ENCODE data around the gene PRELID1.
"Not testable (repeated sequence)": the region's sequence is repeated elsewhere in the genome, so short reads cannot be mapped to it uniquely, and the experiment has no call there.

The PRELID1 gene

GRCh38 chr5:177303121-177303924 is at the start of gene PRELID1, which contains the start of gene RAB24:
TSS of gene PRELID1 (plus strand) at chr5:177303799. CDS start at chr5:177303986, 187 bp downstream.
TSS of gene RAB24 (minus strand) at chr5:177303719. CDS start at chr5:177303288, 431 bp downstream.
- peak; percentile 89 for DNase-seq

- no peak for DNase-seq
These were observed 47.3 kb upstream of the PRELID1 start for GRCh38 chr5:177256296-177256695.

GRCh38 chr5:177258711-177259110 is 44.9 kb upstream of the PRELID1 start:
- DNase-seq, result not testable (repeated sequence)

- no peak for DNase-seq
These were observed 42.6 kb upstream of the PRELID1 start for GRCh38 chr5:177260961-177261360.

GRCh38 chr5:177261510-177261909 is 42.1 kb upstream of the PRELID1 start:
- DNase-seq, result no peak

- DNase-seq, result no peak
These were observed 39.4 kb upstream of the PRELID1 start for GRCh38 chr5:177264178-177264577.

- no peak for DNase-seq
These were observed 38.2 kb upstream of the PRELID1 start for GRCh38 chr5:177265395-177265794.

- DNase-seq, result no peak
These were observed 34.2 kb upstream of the PRELID1 start for GRCh38 chr5:177269232-177269895.

GRCh38 chr5:177269976-177270375 is 33.6 kb upstream of the PRELID1 start:
- DNase-seq, result no peak

- DNase-seq, result no peak
These were observed 32.9 kb upstream of the PRELID1 start for GRCh38 chr5:177270653-177271052.

GRCh38 chr5:177271113-177271512 is 32.5 kb upstream of the PRELID1 start:
- DNase-seq, result no peak

GRCh38 chr5:177275883-177276282 is 27.7 kb upstream of the PRELID1 start:
- no peak for DNase-seq

GRCh38 chr5:177276886-177277285 is 26.7 kb upstream of the PRELID1 start:
- DNase-seq, result no peak

GRCh38 chr5:177288191-177288590 is 15.4 kb upstream of the PRELID1 start:
- DNase-seq, result no peak

GRCh38 chr5:177290816-177291596 is 12.6 kb upstream of the PRELID1 start:
- DNase-seq, result no peak

GRCh38 chr5:177291735-177292134 is 11.9 kb upstream of the PRELID1 start:
- no peak for DNase-seq

GRCh38 chr5:177293819-177294581 is 9.6 kb upstream of the PRELID1 start:
- DNase-seq, result no peak

- DNase-seq, result no peak
These were observed 9.0 kb upstream of the PRELID1 start for GRCh38 chr5:177294632-177295031.

- DNase-seq, result no peak
These were observed 7.7 kb upstream of the PRELID1 start for GRCh38 chr5:177295924-177296323.

- no peak for DNase-seq
These were observed 7.0 kb upstream of the PRELID1 start for GRCh38 chr5:177296581-177296980.

- DNase-seq, result no peak
These were observed 5.7 kb upstream of the PRELID1 start for GRCh38 chr5:177297922-177298321.

- no peak for DNase-seq
These were observed 3.9 kb upstream of the PRELID1 start for GRCh38 chr5:177299697-177300096.

All from CD4-positive, alpha-beta T cell treated with Interleukin-12 subunit alpha and Interleukin-12 subunit beta, for 1 hour (primary cell).